HepG2 (cell line): Measurements from ENCODE around the gene GOLGA3. TPM values are rescaled to one million over a fixed set of nuclear protein-coding genes. Genes with fewer than 3 reads are reported as not detected.
A peak's percentile ranks its signal among the peaks of the same experiment; 100 is the strongest.

Experiments
- BCLAF1 ChIP-seq: fragments of 450-650 bp; IDR thresholded peaks from 2 replicates; pipeline ENCODE4 v1.6.1; 2017; ENCODE audit warnings: mild to moderate bottlenecking
- ELF1 ChIP-seq: sonication (generic); formaldehyde crosslinking; IDR thresholded peaks from 2 replicates; pipeline ENCODE4 v1.4.0; 2020; ENCODE audit warnings: missing genetic modification reagents
- FOXK2 ChIP-seq: fragments of 450-650 bp; IDR thresholded peaks from 2 replicates; pipeline ENCODE4 v1.6.1; 2016
- FOXO1 ChIP-seq: sonication (generic); formaldehyde crosslinking; IDR thresholded peaks from 2 replicates; pipeline ENCODE4 v1.4.0; 2020; ENCODE audit warnings: missing genetic modification reagents
- HNRNPH1 ChIP-seq: fragments of 200-400 bp; formaldehyde crosslinking; optimal IDR thresholded peaks from 2 replicates; pipeline ENCODE3; 2017; ENCODE audit warnings: mild to moderate bottlenecking, low read depth, low read length
- IRF2 ChIP-seq: IDR thresholded peaks from 2 replicates; pipeline ENCODE4 v1.6.1; 2018; ENCODE audit warnings: missing genetic modification reagents, missing compliant biosample characterization
- KDM1A ChIP-seq: IDR thresholded peaks from 2 replicates; pipeline ENCODE4 v1.6.1; 2016; ENCODE audit warnings: missing compliant biosample characterization
- NCOA5 ChIP-seq: sonication (generic); formaldehyde crosslinking; IDR thresholded peaks from 2 replicates; pipeline ENCODE4 v1.4.0; 2020; ENCODE audit warnings: missing genetic modification reagents
- NPAS2 ChIP-seq: sonication (generic); formaldehyde crosslinking; IDR thresholded peaks from 2 replicates; pipeline ENCODE4 v1.8.0; 2022; ENCODE audit warnings: mild to moderate bottlenecking, missing genetic modification reagents, borderline replicate concordance
- TCF7 ChIP-seq: sonication (generic); IDR thresholded peaks from 2 replicates; pipeline ENCODE4 v1.6.1; 2016; ENCODE audit warnings: antibody characterized with exemption, low read depth
- UBTF ChIP-seq: sonication (generic); formaldehyde crosslinking; IDR thresholded peaks from 2 replicates; pipeline ENCODE4 v1.4.0; 2020; ENCODE audit warnings: mild to moderate bottlenecking, missing genetic modification reagents
- ZBTB46 ChIP-seq: sonication (generic); formaldehyde crosslinking; IDR thresholded peaks from 2 replicates; pipeline ENCODE4 v1.4.0; 2020; ENCODE audit warnings: mild to moderate bottlenecking, missing genetic modification reagents, borderline replicate concordance
- ZFP36L2 ChIP-seq: sonication (generic); formaldehyde crosslinking; IDR thresholded peaks from 2 replicates; pipeline ENCODE4 v1.4.0; 2020; ENCODE audit warnings: missing genetic modification reagents
- ZFP82 ChIP-seq: sonication (generic); formaldehyde crosslinking; IDR thresholded peaks from 2 replicates; pipeline ENCODE4 v1.5.1; 2020; ENCODE audit warnings: mild to moderate bottlenecking, missing genetic modification reagents, borderline replicate concordance
- ZNF136 ChIP-seq: sonication (generic); formaldehyde crosslinking; IDR thresholded peaks from 2 replicates; pipeline ENCODE4 v1.8.1; 2022; ENCODE audit warnings: low read depth, mild to moderate bottlenecking, moderate library complexity, missing genetic modification reagents
- ZNF225 ChIP-seq: sonication (generic); formaldehyde crosslinking; IDR thresholded peaks from 2 replicates; pipeline ENCODE4 v1.4.0; 2020; ENCODE audit warnings: mild to moderate bottlenecking, missing genetic modification reagents
- ZNF275 ChIP-seq: sonication (generic); formaldehyde crosslinking; IDR thresholded peaks from 2 replicates; pipeline ENCODE4 v1.8.0; 2022; ENCODE audit warnings: missing genetic modification reagents, mild to moderate bottlenecking, inconsistent platforms, borderline replicate concordance
- ZNF513 ChIP-seq: sonication (generic); formaldehyde crosslinking; conservative IDR thresholded peaks from 2 replicates; pipeline ENCODE4 v1.5.0; 2020; ENCODE audit warnings: missing genetic modification reagents
- ZNF776 ChIP-seq: sonication (generic); formaldehyde crosslinking; IDR thresholded peaks from 2 replicates; pipeline ENCODE4 v1.4.0; 2020; ENCODE audit warnings: mild to moderate bottlenecking, missing genetic modification reagents
- polyA plus RNA-seq, 8 experiments: library from polyadenylated mRNA; depleted of rRNA in 3 of 8; stranded (reverse) in 7 of 8; unstranded in 1 of 8; fragments of >200 nt; fragmentation: Illumina TruSeq in 4 of 8; extraction: Trizol in 4 of 8; gene quantifications; 2 replicates each; pipeline versions ENCODE4 v1.2.1 to v1.2.3, GENCODE V29; 2011 to 2016; ENCODE audit warnings: low read depth in 4 of 8, missing spikeins in 1 of 8, mixed read lengths in 1 of 8; ENCODE audit not compliant: insufficient read depth in 1 of 8
- total RNA-seq, 5 experiments: library from RNA; depleted of rRNA; stranded (reverse); fragments of >200 nt; fragmentation: Illumina TruSeq; extraction: Trizol; gene quantifications; 2 replicates each; pipeline ENCODE4 v1.2.3, GENCODE V29; 2016; ENCODE audit warnings: low read depth in 1 of 5
- TF ChIP-seq, protein P1 (sequence below), 2 experiments: fragments of 450-650 bp in 1 of 2; sonication (generic) in 1 of 2; formaldehyde crosslinking; IDR thresholded peaks; 2 replicates each; pipeline versions ENCODE4 v1.5.0 to v1.8.0; 2020 to 2022; ENCODE audit warnings: mild to moderate bottlenecking in 1 of 2, missing genetic modification reagents in 1 of 2

Gene GOLGA3
- total and polyA plus RNA-seq, 2 of the 13 experiments (the other 11 are each of a cell fraction or from before 2014, with no cell fraction given): 22.0 to 43.0 TPM

GRCh38 chr12:132761921-132762583, 66.6 kb downstream of the GOLGA3 start (continued):
- no peak for TF ChIP-seq ZNF513 (CRISPR knock-in tag)
- no peak for TF ChIP-seq NCOA5 (CRISPR knock-in tag)
- TF ChIP-seq IRF2 (CRISPR knock-in tag): peak; percentile 35; the same call in 1 of the 2 replicates
- TF ChIP-seq, protein P1, sequence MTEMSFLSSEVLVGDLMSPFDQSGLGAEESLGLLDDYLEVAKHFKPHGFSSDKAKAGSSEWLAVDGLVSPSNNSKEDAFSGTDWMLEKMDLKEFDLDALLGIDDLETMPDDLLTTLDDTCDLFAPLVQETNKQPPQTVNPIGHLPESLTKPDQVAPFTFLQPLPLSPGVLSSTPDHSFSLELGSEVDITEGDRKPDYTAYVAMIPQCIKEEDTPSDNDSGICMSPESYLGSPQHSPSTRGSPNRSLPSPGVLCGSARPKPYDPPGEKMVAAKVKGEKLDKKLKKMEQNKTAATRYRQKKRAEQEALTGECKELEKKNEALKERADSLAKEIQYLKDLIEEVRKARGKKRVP (CRISPR knock-in tag; IDR thresholded peaks at IDR 0.05): no peak
- TF ChIP-seq ZNF225 (CRISPR knock-in tag): no peak
- TF ChIP-seq ZNF275 (CRISPR knock-in tag): no peak
- TF ChIP-seq BCLAF1: no peak
- no peak for TF ChIP-seq HNRNPH1
- TF ChIP-seq FOXO1 (CRISPR knock-in tag): no peak
- TF ChIP-seq ELF1 (CRISPR knock-in tag): peak; percentile 52; the same call in 1 of the 2 replicates
- no peak for TF ChIP-seq ZNF776
- TF ChIP-seq KDM1A (CRISPR knock-in tag): no peak
- TF ChIP-seq ZFP82 (CRISPR knock-in tag): peak; percentile 61; the same call in 1 of the 2 replicates
- peak; percentile 99 for TF ChIP-seq UBTF (CRISPR knock-in tag)
- no peak for TF ChIP-seq ZFP36L2 (CRISPR knock-in tag)
- TF ChIP-seq FOXK2: no peak
- TF ChIP-seq NPAS2 (CRISPR knock-in tag): no peak
- no peak for TF ChIP-seq TCF7
- no peak for TF ChIP-seq ZBTB46
- TF ChIP-seq ZNF136 (CRISPR knock-in tag): no peak
